ENCODE results near the gene SLC39A10. TPM values are rescaled to one million over a fixed set of nuclear protein-coding genes. Genes with fewer than 3 reads are reported as not detected.

SLC39A10 gene, protein sequence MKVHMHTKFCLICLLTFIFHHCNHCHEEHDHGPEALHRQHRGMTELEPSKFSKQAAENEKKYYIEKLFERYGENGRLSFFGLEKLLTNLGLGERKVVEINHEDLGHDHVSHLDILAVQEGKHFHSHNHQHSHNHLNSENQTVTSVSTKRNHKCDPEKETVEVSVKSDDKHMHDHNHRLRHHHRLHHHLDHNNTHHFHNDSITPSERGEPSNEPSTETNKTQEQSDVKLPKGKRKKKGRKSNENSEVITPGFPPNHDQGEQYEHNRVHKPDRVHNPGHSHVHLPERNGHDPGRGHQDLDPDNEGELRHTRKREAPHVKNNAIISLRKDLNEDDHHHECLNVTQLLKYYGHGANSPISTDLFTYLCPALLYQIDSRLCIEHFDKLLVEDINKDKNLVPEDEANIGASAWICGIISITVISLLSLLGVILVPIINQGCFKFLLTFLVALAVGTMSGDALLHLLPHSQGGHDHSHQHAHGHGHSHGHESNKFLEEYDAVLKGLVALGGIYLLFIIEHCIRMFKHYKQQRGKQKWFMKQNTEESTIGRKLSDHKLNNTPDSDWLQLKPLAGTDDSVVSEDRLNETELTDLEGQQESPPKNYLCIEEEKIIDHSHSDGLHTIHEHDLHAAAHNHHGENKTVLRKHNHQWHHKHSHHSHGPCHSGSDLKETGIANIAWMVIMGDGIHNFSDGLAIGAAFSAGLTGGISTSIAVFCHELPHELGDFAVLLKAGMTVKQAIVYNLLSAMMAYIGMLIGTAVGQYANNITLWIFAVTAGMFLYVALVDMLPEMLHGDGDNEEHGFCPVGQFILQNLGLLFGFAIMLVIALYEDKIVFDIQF
- 86.6 TPM for polyA plus RNA-seq (2013, experiment 1 of 4)
- 89.6 TPM for polyA plus RNA-seq (2013, experiment 2 of 4)
- polyA plus RNA-seq (2013, experiment 3 of 4): 69.9 TPM
- polyA plus RNA-seq (2013, experiment 4 of 4): 79.4 TPM

DNA sequence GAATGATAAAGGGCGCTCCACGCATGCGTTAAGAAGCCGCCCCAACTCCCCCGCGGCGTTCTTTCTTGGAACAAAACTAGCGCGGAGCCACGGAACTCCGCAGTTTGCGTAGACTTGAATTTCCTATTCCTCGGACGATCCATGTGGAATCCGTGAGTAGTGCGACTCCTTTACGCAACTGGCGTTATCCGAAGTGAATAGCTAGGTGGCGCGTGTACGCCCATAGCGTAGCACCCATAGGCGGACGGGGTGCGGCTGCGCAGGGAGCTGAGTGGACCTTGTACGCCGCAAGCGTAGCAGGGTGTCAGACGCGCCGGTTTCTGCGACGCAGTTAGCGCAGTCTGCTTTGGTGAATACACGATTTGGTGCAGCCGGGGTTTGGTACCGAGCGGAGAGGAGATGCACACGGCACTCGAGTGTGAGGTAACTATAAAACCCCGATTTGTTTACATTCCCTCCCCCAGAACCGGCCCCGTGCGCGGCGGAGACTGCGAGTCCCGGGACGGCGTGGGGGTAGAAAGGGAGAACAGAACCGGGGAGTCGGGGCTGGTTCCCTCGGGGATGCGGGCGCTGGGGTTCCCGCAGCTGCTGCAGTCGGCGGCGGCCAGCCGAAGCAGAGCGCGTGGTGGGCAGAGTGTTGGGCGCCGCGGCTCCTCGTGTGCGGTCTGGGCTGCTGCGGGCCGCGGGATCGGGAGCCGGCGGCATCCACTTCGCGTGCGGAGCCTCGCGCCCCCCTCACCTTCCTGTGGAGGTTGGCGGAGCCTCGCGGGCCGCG is at the start of gene SLC39A10:
TSS of gene SLC39A10 (plus strand) at position 368 of the 775 bp plus-strand sequence. CDS start 22,817 bp downstream, outside the sequence.
- no peaks in the 10 kb centered on the region for H3K36me3 ChIP-seq (ENCODE audit: control insufficient read depth, insufficient read depth, low read length)
- WGBS, 2 experiments: 0 to 1% methylated on average over 85 of the region's 85 CpGs
- H3K27me3 ChIP-seq (ENCODE audit: control insufficient read depth, insufficient read depth, low read length, poor library complexity, severe bottlenecking): no peaks in the 10 kb centered on the region
- peaks cover 4% of the 10 kb centered on the region for H3K4me1 ChIP-seq (ENCODE audit: control insufficient read depth, insufficient read depth, low read length)
- peak within 1 kb of the TSS; percentile 75 for H3K4me3 ChIP-seq (ENCODE audit: insufficient read depth, low read depth, low read length)
- H3K9me3 ChIP-seq (ENCODE audit: control insufficient read depth, low read length): no peaks in the 10 kb centered on the region
- peak within 1 kb of the TSS; percentile 87 for H3K27ac ChIP-seq (ENCODE audit: insufficient read depth, low read depth, low read length, poor library complexity, severe bottlenecking)

DNA sequence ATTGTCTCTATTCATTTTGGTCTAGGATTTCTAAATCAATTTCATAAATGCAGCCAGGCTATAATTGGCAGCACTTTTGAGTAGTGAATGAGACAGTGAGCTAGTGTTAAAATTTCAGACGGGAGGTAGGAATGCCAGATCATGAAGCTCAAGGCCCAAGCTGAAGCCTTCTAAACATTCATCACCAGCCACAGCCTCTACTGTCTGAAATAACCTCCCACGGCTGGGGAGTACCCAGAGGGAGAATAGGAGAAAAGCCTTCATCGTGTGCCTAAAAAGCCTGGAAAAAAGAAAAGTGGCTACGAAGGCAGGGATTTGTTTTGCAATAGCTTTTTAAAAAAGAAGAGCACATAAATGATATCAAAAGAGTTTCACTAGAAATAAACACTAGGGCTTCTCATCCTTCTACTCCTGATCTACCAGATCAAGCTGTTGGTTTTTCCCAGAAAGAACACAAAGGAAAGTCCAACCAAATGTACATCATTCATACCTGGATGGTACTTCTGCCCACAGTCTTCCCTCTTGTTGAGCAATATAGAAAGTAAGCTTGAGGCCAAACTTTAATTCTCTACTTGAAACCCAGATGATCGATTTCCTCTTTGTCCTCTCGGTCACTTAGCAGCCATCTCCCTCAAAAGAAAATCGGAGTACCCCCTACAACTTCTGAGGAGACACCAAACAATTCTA is 48.1 kb upstream of the SLC39A10 start:
- no peak overlapping the region for H3K4me3 ChIP-seq (ENCODE audit: insufficient read depth, low read depth, low read length)
- H3K27me3 ChIP-seq (ENCODE audit: control insufficient read depth, insufficient read depth, low read length, poor library complexity, severe bottlenecking): no peaks in the 10 kb centered on the region
- peaks cover 5% of the 10 kb centered on the region for H3K4me1 ChIP-seq (ENCODE audit: control insufficient read depth, insufficient read depth, low read length)
- H3K36me3 ChIP-seq (ENCODE audit: control insufficient read depth, insufficient read depth, low read length): no peaks in the 10 kb centered on the region
- no peaks in the 10 kb centered on the region for H3K9me3 ChIP-seq (ENCODE audit: control insufficient read depth, low read length)
- 80 to 89% methylated on average over 6 to 7 of the region's 7 CpGs for WGBS, 2 experiments
- H3K27ac ChIP-seq (ENCODE audit: insufficient read depth, low read depth, low read length, poor library complexity, severe bottlenecking): no peak overlapping the region

DNA sequence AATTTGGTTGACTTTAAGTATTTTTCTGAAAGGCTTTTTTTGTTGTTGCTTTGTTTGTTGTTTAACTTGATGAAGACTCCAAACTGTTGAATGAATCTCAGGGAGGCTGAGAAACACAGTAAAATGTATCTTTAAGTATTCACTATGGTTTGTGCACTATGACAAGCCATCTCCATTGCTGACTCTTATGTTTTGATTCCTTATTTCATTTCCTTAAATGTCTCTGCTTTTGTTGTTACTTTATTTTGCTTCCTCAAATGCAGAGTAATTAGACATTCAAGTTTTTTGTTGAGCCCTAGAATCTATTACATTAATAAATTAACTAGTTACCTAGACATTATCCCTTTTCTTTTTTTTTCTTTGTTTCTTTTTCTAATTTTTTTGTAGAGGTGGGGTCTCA is 46.3 kb upstream of the SLC39A10 start:
- Histone ChIP-seq H3K27ac (ENCODE audit: insufficient read depth, low read depth, low read length, poor library complexity, severe bottlenecking) (no peak overlapping the region), H3K27me3 (ENCODE audit: control insufficient read depth, insufficient read depth, low read length, poor library complexity, severe bottlenecking) (no peaks in the 10 kb centered on the region), H3K9me3 (ENCODE audit: control insufficient read depth, low read length) (no peaks in the 10 kb centered on the region), H3K4me3 (ENCODE audit: insufficient read depth, low read depth, low read length) (no peak overlapping the region), H3K4me1 (ENCODE audit: control insufficient read depth, insufficient read depth, low read length) (peaks cover 5% of the 10 kb centered on the region), H3K36me3 (ENCODE audit: control insufficient read depth, insufficient read depth, low read length) (no peaks in the 10 kb centered on the region)

DNA sequence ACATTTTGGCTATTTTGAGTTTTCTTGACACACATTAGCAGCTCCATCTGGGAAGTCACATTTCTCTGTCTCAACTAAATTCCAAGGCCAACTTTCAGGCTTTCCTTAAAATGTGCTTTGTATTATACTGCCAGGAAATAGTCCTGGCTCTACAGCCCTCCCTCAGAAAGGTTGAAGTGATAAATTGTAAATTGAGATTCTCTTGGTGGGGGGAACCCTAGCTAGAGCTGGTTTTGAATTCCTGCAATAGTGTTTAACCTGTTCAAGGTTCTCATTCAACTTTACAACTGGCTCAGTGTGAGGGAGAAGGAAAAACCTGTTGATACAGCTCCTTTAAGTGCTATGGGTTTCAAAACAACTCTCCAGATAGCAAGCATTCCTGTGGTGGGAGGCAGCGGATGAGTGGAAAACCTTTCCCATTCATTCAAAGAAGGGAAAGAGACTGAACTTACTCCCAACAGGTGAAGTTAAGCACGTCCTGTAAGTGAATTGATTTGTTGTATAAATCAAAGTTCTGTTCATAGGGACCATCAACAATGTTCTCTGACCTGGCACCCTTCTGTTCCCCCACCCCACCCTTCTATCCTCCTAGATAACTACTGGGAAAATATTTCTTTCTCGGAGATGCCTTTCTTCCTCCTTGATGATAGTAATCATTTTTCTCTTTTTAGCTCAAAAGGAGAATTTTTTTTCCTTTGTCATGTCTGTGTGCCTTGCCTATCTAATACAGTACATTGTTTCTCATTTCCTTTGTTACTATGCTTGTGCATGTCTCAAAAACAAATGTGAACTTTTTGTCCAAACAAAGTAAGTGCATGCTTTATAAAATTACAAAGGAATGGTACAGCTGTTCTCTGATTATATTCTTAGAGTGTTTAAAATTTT is 44.2 kb upstream of the SLC39A10 start:
- Histone ChIP-seq H3K27ac (ENCODE audit: insufficient read depth, low read depth, low read length, poor library complexity, severe bottlenecking) (peak overlapping the region; percentile 47), H3K36me3 (ENCODE audit: control insufficient read depth, insufficient read depth, low read length) (no peaks in the 10 kb centered on the region), H3K4me3 (ENCODE audit: insufficient read depth, low read depth, low read length) (no peak overlapping the region), H3K9me3 (ENCODE audit: control insufficient read depth, low read length) (no peaks in the 10 kb centered on the region), H3K4me1 (ENCODE audit: control insufficient read depth, insufficient read depth, low read length) (peaks cover 5% of the 10 kb centered on the region), H3K27me3 (ENCODE audit: control insufficient read depth, insufficient read depth, low read length, poor library complexity, severe bottlenecking) (no peaks in the 10 kb centered on the region)
- 0 to 31% methylated on average over 1 to 3 of the region's 3 CpGs for WGBS, 2 experiments

DNA sequence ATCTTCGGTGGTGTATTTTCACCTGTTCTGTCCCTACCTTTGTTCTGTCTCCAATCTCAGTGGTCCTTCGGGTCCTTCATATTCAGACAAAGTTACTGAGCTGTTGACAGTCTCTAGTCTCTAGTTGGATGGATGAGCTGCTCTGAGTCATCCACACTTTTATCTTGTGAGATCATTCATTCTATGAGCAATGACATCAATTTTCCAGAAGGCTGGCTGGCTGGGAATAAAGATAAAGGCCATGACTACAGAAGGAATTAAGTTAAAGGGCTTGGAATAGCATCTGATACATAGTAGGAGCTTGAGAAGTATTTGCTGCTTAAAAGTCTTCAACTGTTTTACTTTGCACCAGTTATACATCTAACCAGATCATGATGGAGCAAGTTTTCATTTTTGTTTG is 43.1 kb upstream of the SLC39A10 start:
- no peak overlapping the region for H3K4me3 ChIP-seq (ENCODE audit: insufficient read depth, low read depth, low read length)
- WGBS, 2 experiments: 91 to 100% methylated on average over 1 to 2 of the region's 2 CpGs
- no peaks in the 10 kb centered on the region for H3K9me3 ChIP-seq (ENCODE audit: control insufficient read depth, low read length)
- H3K27me3 ChIP-seq (ENCODE audit: control insufficient read depth, insufficient read depth, low read length, poor library complexity, severe bottlenecking): no peaks in the 10 kb centered on the region
- H3K36me3 ChIP-seq (ENCODE audit: control insufficient read depth, insufficient read depth, low read length): no peaks in the 10 kb centered on the region
- peaks cover 5% of the 10 kb centered on the region for H3K4me1 ChIP-seq (ENCODE audit: control insufficient read depth, insufficient read depth, low read length)
- H3K27ac ChIP-seq (ENCODE audit: insufficient read depth, low read depth, low read length, poor library complexity, severe bottlenecking): no peak overlapping the region

DNA sequence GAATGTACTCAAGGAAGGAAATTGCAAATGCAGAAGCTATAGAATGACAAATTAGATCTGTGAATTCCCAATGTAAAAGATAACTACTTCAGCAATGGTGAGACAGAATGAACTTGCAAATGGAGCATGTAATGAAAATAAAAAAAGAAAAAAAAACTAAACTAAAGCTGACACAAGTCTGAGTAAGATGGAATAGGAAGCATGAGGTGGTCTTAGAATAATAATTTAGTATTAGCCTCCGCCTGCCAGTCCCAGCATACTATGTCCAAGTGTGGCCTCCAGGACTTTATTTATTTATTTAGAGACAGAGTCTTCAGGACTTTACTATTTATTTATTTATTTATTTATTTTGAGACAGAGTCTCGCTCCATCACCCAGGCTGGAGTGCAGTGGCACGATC is 37.4 kb upstream of the SLC39A10 start:
- Histone ChIP-seq H3K27me3 (ENCODE audit: control insufficient read depth, insufficient read depth, low read length, poor library complexity, severe bottlenecking) (no peaks in the 10 kb centered on the region), H3K4me3 (ENCODE audit: insufficient read depth, low read depth, low read length) (no peak overlapping the region), H3K36me3 (ENCODE audit: control insufficient read depth, insufficient read depth, low read length) (no peaks in the 10 kb centered on the region), H3K4me1 (ENCODE audit: control insufficient read depth, insufficient read depth, low read length) (no peaks in the 10 kb centered on the region), H3K27ac (ENCODE audit: insufficient read depth, low read depth, low read length, poor library complexity, severe bottlenecking) (no peak overlapping the region), H3K9me3 (ENCODE audit: control insufficient read depth, low read length) (no peaks in the 10 kb centered on the region)
- WGBS, 2 experiments: 91 to 97% methylated on average over 3 of the region's 3 CpGs

DNA sequence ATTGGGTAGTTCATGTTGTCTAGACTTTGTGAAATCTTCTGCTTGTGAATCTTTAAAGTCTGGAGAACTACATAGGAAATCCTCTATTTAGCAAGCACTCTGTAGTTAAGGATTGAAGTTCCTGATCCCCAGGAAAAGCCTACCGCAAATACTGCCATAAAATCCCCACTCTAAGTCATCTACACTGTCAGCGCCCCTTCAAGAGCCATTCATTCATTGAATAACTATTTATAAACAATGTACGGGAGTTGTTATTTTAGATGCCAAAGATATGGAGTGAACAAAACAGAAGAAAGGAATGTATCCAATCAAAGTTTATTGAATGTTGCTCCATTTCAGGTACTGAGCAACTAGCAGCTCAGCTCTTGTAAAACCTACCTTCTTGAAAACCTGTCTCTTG is 36.5 kb upstream of the SLC39A10 start:
- WGBS, 2 experiments: 92 to 100% methylated on average over 2 to 3 of the region's 3 CpGs
- no peak overlapping the region for H3K27ac ChIP-seq (ENCODE audit: insufficient read depth, low read depth, low read length, poor library complexity, severe bottlenecking)
- no peak overlapping the region for H3K4me3 ChIP-seq (ENCODE audit: insufficient read depth, low read depth, low read length)
- no peaks in the 10 kb centered on the region for H3K27me3 ChIP-seq (ENCODE audit: control insufficient read depth, insufficient read depth, low read length, poor library complexity, severe bottlenecking)
- no peaks in the 10 kb centered on the region for H3K36me3 ChIP-seq (ENCODE audit: control insufficient read depth, insufficient read depth, low read length)
- no peaks in the 10 kb centered on the region for H3K4me1 ChIP-seq (ENCODE audit: control insufficient read depth, insufficient read depth, low read length)
- H3K9me3 ChIP-seq (ENCODE audit: control insufficient read depth, low read length): no peaks in the 10 kb centered on the region

DNA sequence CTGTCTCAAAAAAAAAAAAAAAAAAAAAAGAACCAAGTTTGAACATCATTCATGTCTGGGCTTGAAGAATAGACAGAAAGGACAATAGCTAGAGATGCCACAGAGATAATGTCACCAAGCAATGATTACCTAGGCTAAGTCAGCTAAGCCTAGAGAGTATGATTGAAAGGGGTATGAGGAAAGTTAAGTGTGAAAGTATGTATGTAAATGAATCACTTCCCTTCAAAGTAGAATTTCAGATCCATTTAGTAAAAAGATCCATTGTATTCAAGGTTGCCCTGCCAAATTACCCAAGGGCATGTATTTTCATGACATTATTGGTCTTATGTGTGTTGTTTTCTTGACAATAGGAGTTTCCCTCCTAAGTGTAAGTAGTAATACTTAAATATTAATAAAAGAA is 34.1 kb upstream of the SLC39A10 start:
- Histone ChIP-seq H3K4me1 (ENCODE audit: control insufficient read depth, insufficient read depth, low read length) (no peaks in the 10 kb centered on the region), H3K9me3 (ENCODE audit: control insufficient read depth, low read length) (no peaks in the 10 kb centered on the region), H3K36me3 (ENCODE audit: control insufficient read depth, insufficient read depth, low read length) (no peaks in the 10 kb centered on the region), H3K27me3 (ENCODE audit: control insufficient read depth, insufficient read depth, low read length, poor library complexity, severe bottlenecking) (no peaks in the 10 kb centered on the region), H3K27ac (ENCODE audit: insufficient read depth, low read depth, low read length, poor library complexity, severe bottlenecking) (no peak overlapping the region), H3K4me3 (ENCODE audit: insufficient read depth, low read depth, low read length) (no peak overlapping the region)

DNA sequence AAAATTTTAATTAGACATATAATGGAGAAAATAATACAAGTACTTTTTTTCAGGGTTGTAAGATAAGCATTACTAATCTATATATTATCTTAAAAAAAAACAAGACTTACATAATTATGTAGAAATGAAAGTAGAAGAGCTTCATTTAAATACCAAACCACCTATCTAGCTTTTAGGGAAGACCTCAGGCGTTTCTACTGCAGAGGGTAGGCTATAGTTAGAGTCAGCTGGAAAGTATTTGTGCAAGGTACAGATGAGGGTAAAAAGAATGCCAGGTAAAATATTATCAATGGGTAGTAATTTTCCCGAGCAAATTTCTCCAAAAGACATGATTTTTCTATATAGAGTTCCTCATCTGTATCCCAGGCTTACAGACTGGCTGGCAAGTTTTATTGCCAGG is 30.5 kb upstream of the SLC39A10 start:
- Histone ChIP-seq H3K4me1 (ENCODE audit: control insufficient read depth, insufficient read depth, low read length) (no peaks in the 10 kb centered on the region), H3K4me3 (ENCODE audit: insufficient read depth, low read depth, low read length) (no peak overlapping the region), H3K9me3 (ENCODE audit: control insufficient read depth, low read length) (no peaks in the 10 kb centered on the region), H3K36me3 (ENCODE audit: control insufficient read depth, insufficient read depth, low read length) (no peaks in the 10 kb centered on the region), H3K27me3 (ENCODE audit: control insufficient read depth, insufficient read depth, low read length, poor library complexity, severe bottlenecking) (no peaks in the 10 kb centered on the region), H3K27ac (ENCODE audit: insufficient read depth, low read depth, low read length, poor library complexity, severe bottlenecking) (no peak overlapping the region)
- WGBS, 2 experiments: 75 to 92% methylated on average over 1 to 2 of the region's 2 CpGs

Measured in ectodermal cell (in vitro differentiated cells).